Osteoblast (primary cell): ENCODE data around the gene SFT2D2. TPM values are rescaled to one million over a fixed set of nuclear protein-coding genes. Genes with fewer than 3 reads are reported as not detected.

Experiments used
- DNase-seq: peaks from one replicate; pipeline ENCODE4 v3.0.0; 2011; ENCODE audit warnings: low spot score, mixed read lengths; ENCODE audit not compliant: insufficient read length; ENCODE audit errors: missing footprints
- H2AFZ ChIP-seq: 2 replicates; pipeline ENCODE4 v1.6.0; 2011; ENCODE audit warnings: mild to moderate bottlenecking, low read length
- H3K27ac ChIP-seq: 2 replicates; pipeline ENCODE4 v1.5.1; 2011; ENCODE audit warnings: mild to moderate bottlenecking, low read depth, low read length, moderate library complexity
- H3K27me3 ChIP-seq: 2 replicates; pipeline ENCODE4 v1.6.0; 2012; ENCODE audit warnings: mild to moderate bottlenecking, control low read depth, inconsistent platforms, low read length, moderate library complexity; ENCODE audit not compliant: insufficient read depth
- H3K36me3 ChIP-seq: 2 replicates; pipeline ENCODE4 v1.5.1; 2011; ENCODE audit warnings: mild to moderate bottlenecking, low read length, control low read depth, moderate library complexity; ENCODE audit not compliant: insufficient read depth
- H3K4me1 ChIP-seq: 2 replicates; pipeline ENCODE4 v1.5.1; 2011; ENCODE audit warnings: mild to moderate bottlenecking, low read length, control low read depth, moderate library complexity; ENCODE audit not compliant: insufficient read depth
- H3K4me2 ChIP-seq: 2 replicates; pipeline ENCODE4 v1.6.0; 2011; ENCODE audit warnings: mild to moderate bottlenecking, low read length; ENCODE audit not compliant: insufficient read depth
- H3K4me3 ChIP-seq: fragments of 200-600 bp; sonication (generic); 3 replicates; pipeline ENCODE4 v1.5.1; 2012; ENCODE audit warnings: mild to moderate bottlenecking, low read length, inconsistent platforms; ENCODE audit not compliant: insufficient read depth
- H3K79me2 ChIP-seq: 2 replicates; pipeline ENCODE4 v1.6.0; 2012; ENCODE audit warnings: mild to moderate bottlenecking, low read length, control low read depth, inconsistent platforms; ENCODE audit not compliant: insufficient read depth
- H3K9me3 ChIP-seq: 2 replicates; pipeline ENCODE4 v1.5.1; 2011; ENCODE audit warnings: low read depth, low read length, control low read depth
- H4K20me1 ChIP-seq: 2 replicates; pipeline ENCODE4 v1.6.0; 2012; ENCODE audit warnings: mild to moderate bottlenecking, low read length, control low read depth; ENCODE audit not compliant: insufficient read depth
- CTCF ChIP-seq: IDR thresholded peaks from 2 replicates; pipeline ENCODE4 v1.5.1; 2011; ENCODE audit warnings: mild to moderate bottlenecking, low read depth, low read length, moderate library complexity; ENCODE audit errors: extremely low read depth
- total RNA-seq: library from RNA; depleted of rRNA; stranded (reverse); fragments of >200 nt; gene quantifications from 2 replicates; pipeline ENCODE4 v1.2.3, GENCODE V29; 2012

SFT2D2 gene
- total RNA-seq, 1 donor = 60.8 TPM

- no peak for TF ChIP-seq CTCF
- Histone ChIP-seq H2AFZ (no peak overlapping the region), H3K4me2 (no peak overlapping the region), H3K79me2 (no peaks in the 10 kb centered on the region), H4K20me1 (peaks cover 3% of the 10 kb centered on the region), H3K36me3 (no peaks in the 10 kb centered on the region), H3K27ac (no peak overlapping the region), H3K4me1 (peaks cover 7% of the 10 kb centered on the region), H3K27me3 (no peaks in the 10 kb centered on the region), H3K4me3 (no peak overlapping the region), H3K9me3 (no peaks in the 10 kb centered on the region)
- no peak for DNase-seq
Observed at GRCh38 chr1:168285971-168286927, 60.4 kb downstream of the SFT2D2 start.

- no peak for DNase-seq
- no peaks in the 10 kb centered on the region for H3K79me2 ChIP-seq
- peaks cover 7% of the 10 kb centered on the region for H3K4me1 ChIP-seq
- H2AFZ ChIP-seq = no peak overlapping the region
- H3K9me3 ChIP-seq = no peaks in the 10 kb centered on the region
- H3K4me3 ChIP-seq = no peak overlapping the region
- peaks cover 3% of the 10 kb centered on the region for H4K20me1 ChIP-seq
- H3K36me3 ChIP-seq = no peaks in the 10 kb centered on the region
- no peaks in the 10 kb centered on the region for H3K27me3 ChIP-seq
- no peak overlapping the region for H3K4me2 ChIP-seq
- no peak overlapping the region for H3K27ac ChIP-seq
- no peak for TF ChIP-seq CTCF
Observed at GRCh38 chr1:168287237-168287664, 61.4 kb downstream of the SFT2D2 start.

- H3K36me3 ChIP-seq = no peaks in the 10 kb centered on the region
- no peak overlapping the region for H2AFZ ChIP-seq
- H3K4me1 ChIP-seq = peaks cover 7% of the 10 kb centered on the region
- H3K4me3 ChIP-seq = no peak overlapping the region
- no peaks in the 10 kb centered on the region for H3K9me3 ChIP-seq
- H3K4me2 ChIP-seq = no peak overlapping the region
- TF ChIP-seq CTCF = no peak
- peak; percentile 73 for DNase-seq
- no peaks in the 10 kb centered on the region for H3K27me3 ChIP-seq
- H3K79me2 ChIP-seq = no peaks in the 10 kb centered on the region
- H4K20me1 ChIP-seq = peaks cover 3% of the 10 kb centered on the region
- no peak overlapping the region for H3K27ac ChIP-seq
Observed at GRCh38 chr1:168288311-168289052, 62.7 kb downstream of the SFT2D2 start.
